Measurements from ENCODE around the gene CKS2. TPM values are rescaled to one million over a fixed set of nuclear protein-coding genes. Genes with fewer than 3 reads are reported as not detected.
A peak's percentile ranks its signal among the peaks of the same experiment; 100 is the strongest.
"Not testable (repeated sequence)": the region's sequence is repeated elsewhere in the genome, so short reads cannot be mapped to it uniquely, and the experiment has no call there.

Gene CKS2
- total RNA-seq, 1 donor from 2014 or later: 97.0 TPM

GRCh38 chr9:89311346-89312221 is 589 bp downstream of the CKS2 start:
- no peak for DNase-seq (ENCODE audit: low read depth, low spot score)

GRCh38 chr9:89312222-89312571 is 1.2 kb downstream of the CKS2 start:
- no peak for DNase-seq (ENCODE audit: low read depth, low spot score)

- no peak for DNase-seq (ENCODE audit: low read depth, low spot score)
These were observed 2.8 kb downstream of the CKS2 start for GRCh38 chr9:89313842-89314241.

- DNase-seq (ENCODE audit: low read depth, low spot score): no peak
These were observed 4.0 kb downstream of the CKS2 start for GRCh38 chr9:89314955-89315354.

- DNase-seq (ENCODE audit: low read depth, low spot score): no peak
These were observed 4.5 kb downstream of the CKS2 start for GRCh38 chr9:89315482-89315881.

- no peak for DNase-seq (ENCODE audit: low read depth, low spot score)
These were observed 6.3 kb downstream of the CKS2 start for GRCh38 chr9:89317282-89317681.

- DNase-seq (ENCODE audit: low read depth, low spot score): peak; percentile 85
These were observed 7.4 kb downstream of the CKS2 start, which contains the start of gene SECISBP2 for GRCh38 chr9:89318123-89319014. Gene SECISBP2, plus strand, starts transcription at chr9:89318500. Its CDS starts 77 bp downstream, at chr9:89318577.

- DNase-seq (ENCODE audit: low read depth, low spot score): no peak
These were observed 8.3 kb downstream of the CKS2 start for GRCh38 chr9:89319015-89319905.

GRCh38 chr9:89323390-89323789 is 12.4 kb downstream of the CKS2 start:
- DNase-seq (ENCODE audit: low read depth, low spot score): no peak

GRCh38 chr9:89325733-89326132 is 14.7 kb downstream of the CKS2 start:
- DNase-seq (ENCODE audit: low read depth, low spot score): no peak

GRCh38 chr9:89328064-89328463 is 17.1 kb downstream of the CKS2 start:
- DNase-seq (ENCODE audit: low read depth, low spot score): no peak

- DNase-seq (ENCODE audit: low read depth, low spot score): no peak
These were observed 18.9 kb downstream of the CKS2 start for GRCh38 chr9:89329917-89330316.

GRCh38 chr9:89330513-89330912 is 19.5 kb downstream of the CKS2 start:
- no peak for DNase-seq (ENCODE audit: low read depth, low spot score)

- no peak for DNase-seq (ENCODE audit: low read depth, low spot score)
These were observed 28.8 kb downstream of the CKS2 start for GRCh38 chr9:89339807-89340206.

GRCh38 chr9:89340332-89340731 is 29.3 kb downstream of the CKS2 start:
- DNase-seq (ENCODE audit: low read depth, low spot score): no peak

- DNase-seq (ENCODE audit: low read depth, low spot score): no peak
These were observed 31.2 kb downstream of the CKS2 start for GRCh38 chr9:89342213-89342612.

GRCh38 chr9:89342948-89343347 is 32.0 kb downstream of the CKS2 start:
- DNase-seq (ENCODE audit: low read depth, low spot score): no peak

GRCh38 chr9:89343812-89344211 is 32.8 kb downstream of the CKS2 start:
- DNase-seq (ENCODE audit: low read depth, low spot score): not testable (repeated sequence)

GRCh38 chr9:89345476-89345875 is 34.5 kb downstream of the CKS2 start:
- DNase-seq (ENCODE audit: low read depth, low spot score): no peak

- DNase-seq (ENCODE audit: low read depth, low spot score): no peak
These were observed 35.7 kb downstream of the CKS2 start for GRCh38 chr9:89346696-89347095.

GRCh38 chr9:89347651-89348050 is 36.7 kb downstream of the CKS2 start:
- DNase-seq (ENCODE audit: low read depth, low spot score): no peak
